Activated CD4-positive, alpha-beta T cell treated with anti-CD3 and anti-CD28 coated beads, Interleukin-2, amount 50 U/mL, for 1 hour (primary cell): ENCODE results near the gene GBE1.
"Not testable (repeated sequence)": the region's sequence is repeated elsewhere in the genome, so short reads cannot be mapped to it uniquely, and the experiment has no call there.

Source experiments
- DNase-seq: peaks from one replicate; pipeline ENCODE4 v3.0.0-alpha.2; 2020

The GBE1 gene

DNA sequence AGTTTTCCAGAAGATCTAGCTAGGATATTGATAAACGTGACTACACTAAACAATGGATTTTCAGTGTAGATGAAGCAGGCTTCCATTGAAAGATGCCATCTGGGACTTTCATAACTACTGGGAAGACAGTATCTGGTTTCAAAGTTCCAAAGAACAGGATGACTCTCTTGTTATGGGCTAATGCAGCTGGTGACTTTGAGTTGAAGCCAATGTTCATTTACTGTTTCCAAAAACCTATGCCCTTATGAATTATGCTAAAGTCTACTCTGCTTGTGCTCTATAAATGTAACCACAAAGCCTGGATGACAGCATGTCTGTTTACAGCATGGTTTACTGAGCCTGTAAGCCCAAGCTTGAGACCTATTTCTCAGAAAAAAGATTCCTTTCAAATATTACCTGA is 245.4 kb downstream of the GBE1 start:
- no peak for DNase-seq

- DNase-seq: no peak
Measured at GRCh38 chr3:81513591-81513990, 247.9 kb downstream of the GBE1 start.

- DNase-seq: no peak
Measured at GRCh38 chr3:81503026-81503425, 258.4 kb downstream of the GBE1 start.

- no peak for DNase-seq
Measured at GRCh38 chr3:81502236-81502635, 259.2 kb downstream of the GBE1 start.

DNA sequence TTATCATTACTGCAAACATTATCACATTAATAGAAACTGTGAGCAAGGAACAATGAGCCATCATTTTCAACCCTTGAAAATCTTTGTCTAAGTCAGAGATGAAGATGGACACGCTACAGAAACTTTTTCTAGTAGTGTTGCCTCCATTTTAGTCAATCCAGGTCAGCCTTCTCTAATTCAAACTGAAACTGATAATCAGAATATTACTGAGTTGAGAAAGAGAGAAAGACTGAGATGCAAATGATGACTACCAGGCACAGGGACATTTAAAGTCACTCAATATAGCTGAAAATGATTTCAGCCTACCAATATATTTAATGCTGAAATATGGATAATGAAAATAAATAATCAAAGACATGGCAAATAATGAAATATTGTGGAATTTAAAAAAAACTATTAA is 261.4 kb downstream of the GBE1 start:
- no peak for DNase-seq

DNA sequence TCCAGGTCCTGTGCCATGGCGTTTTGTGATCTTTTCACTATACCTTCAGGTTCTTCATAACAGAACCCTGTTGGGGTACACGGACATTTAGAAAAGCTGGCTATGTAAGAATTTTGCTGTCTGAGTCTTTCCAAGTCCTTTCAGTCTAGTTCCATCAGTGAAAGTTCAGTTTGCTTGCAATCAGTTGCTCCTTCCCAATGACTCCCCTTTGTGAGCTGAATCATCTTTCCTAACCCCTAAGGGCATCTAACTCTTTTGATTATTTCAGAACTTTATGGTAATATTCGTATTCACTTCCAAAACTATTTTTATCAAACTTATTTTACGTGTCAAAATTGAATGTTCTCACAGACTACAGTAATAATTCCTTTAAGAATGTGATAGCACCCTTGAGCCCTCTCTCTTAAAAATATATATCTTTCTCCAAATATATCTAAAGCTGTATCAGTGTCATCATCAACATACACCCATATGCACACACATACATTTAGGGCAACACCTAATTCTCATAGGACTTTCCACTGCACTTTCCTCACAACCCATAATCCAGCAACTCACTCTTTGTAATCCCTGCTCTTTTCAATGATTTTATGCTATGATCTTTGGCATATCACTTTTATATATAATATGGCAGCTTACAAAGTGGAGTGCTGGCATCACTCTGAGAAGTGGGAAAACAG is 263.7 kb downstream of the GBE1 start:
- no peak for DNase-seq

GRCh38 chr3:81496407-81497104 is 264.9 kb downstream of the GBE1 start:
- no peak for DNase-seq

DNA sequence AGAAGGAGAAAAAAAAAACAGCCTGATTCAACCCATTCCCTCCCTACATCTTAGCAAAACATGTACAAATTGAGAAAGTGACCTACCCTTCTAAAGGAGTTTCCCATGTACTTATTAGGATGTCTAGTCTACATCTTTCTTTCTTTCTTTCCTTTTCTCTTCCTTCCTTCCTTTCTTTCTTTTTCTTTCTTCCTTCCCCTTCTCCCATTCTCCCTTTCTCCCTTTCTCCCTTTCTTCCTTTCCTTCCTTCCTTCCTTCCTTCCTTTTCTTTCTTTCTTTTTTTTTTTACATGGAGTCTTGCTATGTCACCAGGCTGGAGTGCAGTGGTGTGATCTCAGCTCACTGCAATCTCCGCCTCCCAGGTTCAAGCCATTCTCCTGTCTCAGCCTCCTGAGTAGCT is 269.0 kb downstream of the GBE1 start:
- not testable (repeated sequence) for DNase-seq

- DNase-seq: no peak
Measured at GRCh38 chr3:81492040-81492439, 269.4 kb downstream of the GBE1 start.

GRCh38 chr3:81490541-81491288 is 270.7 kb downstream of the GBE1 start:
- DNase-seq: peak; percentile 65

- no peak for DNase-seq
Measured at GRCh38 chr3:81485444-81485865, 276.0 kb downstream of the GBE1 start.

DNA sequence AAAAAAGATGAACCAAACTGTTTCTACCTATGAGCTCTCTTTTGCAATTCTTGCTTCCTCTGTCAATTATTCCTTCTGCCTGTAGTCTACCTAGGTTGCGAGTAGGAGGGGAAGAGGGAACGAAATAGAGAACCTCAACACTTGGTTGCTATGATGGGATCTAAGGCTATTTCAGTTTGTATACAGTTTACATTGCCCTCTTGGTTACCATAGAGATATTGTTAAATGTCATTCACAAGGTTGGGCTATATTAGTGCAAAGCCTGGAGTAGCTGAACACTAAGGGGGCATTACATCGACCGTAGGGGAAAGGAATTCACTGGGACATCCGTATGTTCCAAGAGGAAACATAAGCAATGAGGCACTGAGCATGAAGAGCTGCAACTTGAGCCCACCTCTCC is 276.9 kb downstream of the GBE1 start:
- DNase-seq: no peak

- no peak for DNase-seq
Measured at GRCh38 chr3:81483046-81483445, 278.4 kb downstream of the GBE1 start.

GRCh38 chr3:81477740-81478139 is 283.7 kb downstream of the GBE1 start:
- DNase-seq: no peak

DNA sequence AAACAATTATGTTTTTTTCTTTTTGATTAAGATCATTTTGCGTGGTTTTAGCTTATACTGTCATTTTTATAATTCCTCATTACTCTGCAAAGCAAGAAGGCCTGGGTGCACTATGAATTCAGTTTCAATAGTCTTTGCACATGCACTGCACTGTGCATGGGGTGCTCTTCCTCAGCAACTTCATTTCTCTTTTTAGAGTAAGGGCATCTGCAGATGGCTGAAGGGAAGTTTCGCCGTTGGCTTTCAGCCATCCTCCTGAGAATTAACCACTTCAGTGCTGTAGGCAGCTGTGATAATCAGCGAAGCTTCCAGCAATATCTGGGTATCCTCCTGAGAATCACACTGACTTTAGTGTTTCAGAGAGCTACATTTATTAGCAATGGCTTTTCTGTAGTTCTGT is 284.8 kb downstream of the GBE1 start:
- DNase-seq: no peak

GRCh38 chr3:81472600-81473362 is 288.7 kb downstream of the GBE1 start:
- DNase-seq: no peak

- DNase-seq: no peak
Measured at GRCh38 chr3:81470524-81471278, 290.7 kb downstream of the GBE1 start.

- DNase-seq: no peak
Measured at GRCh38 chr3:81468391-81468790, 293.1 kb downstream of the GBE1 start.

- DNase-seq: no peak
Measured at GRCh38 chr3:81466201-81466560, 295.3 kb downstream of the GBE1 start.

- DNase-seq: no peak
Measured at GRCh38 chr3:81465510-81466200, 295.8 kb downstream of the GBE1 start.

- no peak for DNase-seq
Measured at GRCh38 chr3:81463781-81464180, 297.7 kb downstream of the GBE1 start.

DNA sequence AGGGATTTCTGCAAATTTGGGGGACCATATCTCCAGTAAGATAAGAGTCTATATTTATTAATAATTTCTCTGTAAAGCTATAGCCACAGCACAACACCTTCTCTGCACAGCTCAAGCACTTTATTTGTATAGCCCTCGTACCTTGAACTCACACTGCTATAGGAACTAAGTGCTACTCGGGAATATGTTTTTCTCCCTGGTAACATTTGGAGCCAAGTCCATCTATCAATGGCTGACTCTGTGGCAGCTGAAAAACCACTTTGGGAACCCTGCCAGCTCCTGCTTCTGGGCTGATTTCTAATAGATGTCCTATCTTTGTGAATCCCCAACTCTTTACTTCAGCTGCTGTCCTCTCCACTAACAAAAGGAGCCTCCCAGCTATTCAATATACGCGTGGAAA is 298.5 kb downstream of the GBE1 start:
- no peak for DNase-seq
